Measurements from ENCODE around the gene FAM162B.
"Not testable (repeated sequence)": the region's sequence is repeated elsewhere in the genome, so short reads cannot be mapped to it uniquely, and the experiment has no call there.

The FAM162B gene

GRCh38 chr6:116764961-116765841 is at the start of gene FAM162B:
Gene FAM162B (minus strand): TSS chr6:116765719. CDS start chr6:116765576, 143 bp downstream.
- peak in 1 of 2 donors; percentile 0 for DNase-seq

DNA sequence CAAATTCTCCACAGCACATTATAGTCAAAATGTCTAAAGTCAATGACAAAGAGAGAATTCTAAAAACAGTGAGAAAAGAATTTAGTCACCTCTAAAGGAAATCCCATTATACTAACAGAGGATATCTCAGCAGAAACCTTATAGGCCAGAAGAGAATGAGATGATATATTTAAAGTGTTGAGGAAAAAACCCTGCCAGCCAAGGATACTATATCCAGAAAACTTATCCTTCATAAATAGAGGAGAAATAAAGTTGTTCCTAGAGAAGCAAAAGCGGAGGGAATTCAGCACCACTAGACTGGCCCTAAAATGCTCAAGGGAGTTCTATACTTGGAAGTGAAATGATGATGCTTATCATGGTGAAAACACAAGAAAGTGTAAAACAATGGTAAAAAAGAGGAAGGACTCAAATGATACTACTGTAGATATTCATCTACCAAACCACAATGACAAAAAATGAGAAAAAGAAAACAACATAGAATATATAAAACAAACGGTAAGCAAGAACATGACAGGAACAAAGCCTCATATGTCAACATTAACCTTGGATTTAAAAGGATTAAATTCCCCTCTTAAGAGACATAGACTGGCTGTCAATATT is 46.6 kb upstream of the FAM162B start:
- DNase-seq, result no peak

DNA sequence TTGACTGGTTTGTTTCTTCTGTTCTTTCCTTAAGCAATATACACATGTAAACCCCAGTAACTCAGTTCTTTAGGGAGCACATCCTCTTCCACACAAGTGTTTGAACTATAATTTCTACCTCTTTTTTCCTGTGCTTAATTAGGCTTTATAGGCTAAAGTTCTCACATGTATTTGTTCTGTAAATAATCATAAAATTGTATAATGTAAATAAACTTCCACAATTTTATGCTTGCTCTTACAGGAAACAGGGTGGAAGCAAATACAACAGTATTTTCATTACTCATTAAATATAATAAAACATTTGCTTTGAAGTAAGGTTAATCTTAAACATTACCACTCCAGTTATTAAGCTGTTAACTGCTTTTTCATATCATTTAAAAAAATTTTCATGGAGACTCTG is 36.5 kb upstream of the FAM162B start:
- DNase-seq, result no peak

DNA sequence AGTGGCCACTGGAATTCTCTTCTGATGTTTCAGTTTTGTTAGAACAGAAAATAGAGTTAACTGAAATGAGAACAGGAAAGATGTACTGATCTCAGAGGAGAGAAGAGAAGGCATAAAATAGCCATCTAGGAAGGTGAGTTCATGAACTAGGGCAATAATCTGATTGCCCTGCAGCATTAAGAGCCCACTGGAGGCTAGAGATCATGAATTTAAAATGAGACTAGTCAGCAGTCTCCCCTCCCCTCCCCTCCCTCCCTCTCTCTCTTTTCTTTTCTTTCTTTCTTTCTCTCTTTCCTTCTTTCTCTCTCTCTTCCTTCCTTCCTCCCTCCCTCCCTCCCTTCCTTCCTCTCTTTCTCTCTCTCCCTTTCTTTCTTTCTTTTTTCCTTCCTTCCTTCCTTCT is 34.4 kb upstream of the FAM162B start:
- DNase-seq, result no peak

DNA sequence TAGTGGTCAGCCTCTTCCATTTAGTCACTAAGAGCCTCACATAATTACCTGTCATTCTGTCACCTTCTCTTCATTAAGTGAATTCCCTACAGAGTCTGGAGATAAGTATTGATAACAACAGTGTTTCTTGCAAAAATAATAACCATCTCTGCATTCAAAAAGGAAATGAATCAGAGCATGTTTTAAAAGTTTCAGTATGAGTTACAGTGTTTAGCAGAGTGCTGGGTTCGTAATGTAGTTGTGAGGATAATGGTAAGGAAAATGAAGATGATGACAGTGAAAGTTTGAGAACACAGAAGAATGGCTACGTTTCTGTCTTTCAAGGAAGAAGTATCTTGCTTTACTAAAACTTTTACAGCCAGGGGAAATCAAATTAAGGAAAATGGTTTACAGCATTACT is 32.1 kb upstream of the FAM162B start:
- DNase-seq, result no peak

- no peak for DNase-seq
Observed at GRCh38 chr6:116793224-116793623, 27.7 kb upstream of the FAM162B start.

- DNase-seq, result no peak
Observed at GRCh38 chr6:116783852-116784251, 18.3 kb upstream of the FAM162B start.

GRCh38 chr6:116779573-116780164 is 14.2 kb upstream of the FAM162B start:
- DNase-seq, result no peak

DNA sequence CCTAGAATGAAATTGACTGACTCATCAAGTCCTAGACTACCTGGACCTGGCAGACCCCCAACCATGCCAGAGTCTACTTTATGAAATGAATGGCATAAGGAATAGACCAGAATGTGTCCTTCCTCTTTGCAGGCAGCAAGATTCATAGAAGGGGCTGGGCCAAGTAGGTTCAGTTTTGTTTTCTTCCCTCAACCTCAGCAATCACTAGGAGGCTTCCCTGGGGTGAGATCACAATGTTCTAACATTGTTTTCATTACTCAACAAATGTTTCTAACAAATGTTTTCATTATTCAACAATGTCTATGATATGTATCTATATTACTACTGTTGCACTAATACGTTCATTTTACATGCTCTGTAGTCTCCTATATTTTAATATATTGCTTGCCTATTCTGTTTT is 8.4 kb upstream of the FAM162B start:
- DNase-seq, result no peak

- no peak for DNase-seq
Observed at GRCh38 chr6:116772450-116772849, 6.9 kb upstream of the FAM162B start.

GRCh38 chr6:116767715-116768114 is 2.2 kb upstream of the FAM162B start:
- no peak for DNase-seq

DNA sequence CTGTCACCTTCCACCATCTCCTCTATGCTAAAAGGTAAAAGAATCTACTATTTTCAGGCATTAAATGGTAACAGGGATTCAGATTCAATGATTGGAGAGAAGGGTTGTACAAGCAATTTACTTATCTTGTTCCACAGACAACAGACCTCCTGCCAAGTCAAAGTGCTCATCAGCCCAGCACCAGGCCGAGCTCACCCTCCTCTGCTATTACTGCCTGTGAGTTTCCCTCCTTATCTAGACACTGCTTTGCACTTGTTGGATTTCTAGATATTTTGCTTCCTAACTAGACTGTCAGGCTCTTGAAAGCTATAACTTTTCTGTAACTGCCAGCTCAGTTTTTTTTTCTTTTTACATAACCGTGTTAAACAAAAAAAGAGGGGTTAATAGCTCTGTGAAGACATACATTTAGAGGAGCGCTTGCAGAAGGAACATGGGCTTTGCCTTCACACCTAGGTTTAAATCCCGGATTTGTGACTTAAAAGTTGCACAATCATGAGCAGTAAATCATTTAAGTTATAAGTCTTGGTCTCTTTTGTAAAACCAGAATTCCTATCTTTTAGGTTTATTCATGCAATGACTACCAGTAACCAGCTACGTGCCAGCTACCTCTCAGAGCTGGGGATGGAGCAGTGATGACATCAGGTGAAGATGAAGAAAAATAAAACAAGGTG is 1.1 kb upstream of the FAM162B start:
- no peak for DNase-seq

GRCh38 chr6:116764629-116764960 is 924 bp downstream of the FAM162B start:
- DNase-seq, result no peak

GRCh38 chr6:116763906-116764628 is 1.5 kb downstream of the FAM162B start:
- DNase-seq, result no peak

DNA sequence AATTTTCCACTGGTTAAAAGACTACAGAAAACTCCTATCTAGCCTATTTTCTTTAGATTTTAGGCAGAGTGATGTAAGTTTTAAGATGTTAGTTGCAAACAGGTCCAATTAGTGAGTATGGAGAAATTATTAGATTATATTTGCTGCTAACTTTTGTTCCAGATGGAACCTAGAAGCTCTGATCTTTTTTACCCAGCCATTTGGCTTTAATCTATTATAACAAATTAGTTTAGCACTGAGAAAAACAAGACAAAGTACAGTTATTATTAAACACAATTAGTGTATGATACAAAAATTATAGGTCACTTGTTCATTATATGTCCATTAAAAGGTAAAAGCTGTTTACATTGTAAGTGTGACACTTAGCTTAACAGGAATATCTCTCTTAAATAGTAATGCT is 2.5 kb downstream of the FAM162B start:
- no peak for DNase-seq

DNA sequence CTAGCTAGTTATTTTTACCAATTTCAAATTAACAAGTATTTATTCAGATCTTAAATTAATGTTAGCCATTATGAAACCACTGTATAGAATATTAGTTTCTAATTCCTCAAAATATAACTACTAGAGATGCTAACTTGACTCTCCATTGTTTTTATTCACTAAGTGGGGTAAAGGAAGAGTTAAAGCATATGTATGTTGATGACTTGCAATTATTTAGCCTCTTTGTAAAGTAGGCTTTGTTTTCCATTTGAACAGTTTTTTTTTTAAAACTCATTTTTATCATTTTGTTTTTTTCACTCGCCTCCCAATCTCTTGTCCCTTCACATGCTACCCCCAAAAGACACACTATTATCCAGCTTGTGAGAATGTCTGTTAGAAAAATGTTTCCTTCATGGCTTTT is 3.3 kb downstream of the FAM162B start:
- DNase-seq, result no peak

DNA sequence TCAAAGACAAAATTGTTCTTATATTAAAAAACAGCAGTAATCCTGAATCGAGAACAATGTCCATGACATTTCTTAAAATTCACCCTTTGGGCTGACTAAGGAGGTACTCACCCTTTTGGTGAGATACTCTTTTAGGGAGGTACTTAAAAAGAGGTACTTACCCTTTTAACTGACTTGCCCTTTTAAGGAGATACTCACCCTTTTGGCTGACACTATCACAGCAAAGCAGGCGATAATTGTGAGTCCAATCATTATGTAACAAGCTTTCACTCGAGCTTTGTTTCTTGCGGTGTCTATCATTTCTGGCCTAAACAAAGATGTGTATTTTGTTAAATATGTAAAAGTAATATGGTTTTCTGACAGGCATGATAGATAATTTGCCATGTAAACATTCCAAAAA is 3.7 kb downstream of the FAM162B start:
- no peak for DNase-seq

GRCh38 chr6:116745176-116745575 is 20.3 kb downstream of the FAM162B start:
- no peak for DNase-seq

DNA sequence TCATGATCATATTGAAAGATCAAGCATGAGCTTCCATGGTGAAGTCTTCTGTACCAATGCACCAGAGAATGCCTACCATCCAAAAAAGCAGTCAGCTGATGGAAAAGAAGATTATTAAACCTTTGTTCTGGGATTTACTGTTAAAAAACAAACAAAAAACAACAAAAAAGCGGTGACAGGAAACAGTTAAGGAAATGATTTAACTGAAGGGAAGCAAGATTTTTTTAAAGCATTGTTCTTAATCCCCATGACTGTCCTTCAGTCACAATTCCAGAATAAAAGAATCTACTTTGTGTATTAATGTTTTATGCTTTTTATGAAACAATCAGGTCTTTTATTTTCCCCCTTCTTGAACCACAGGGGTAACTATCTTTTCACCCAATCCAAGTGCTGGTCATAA is 23.9 kb downstream of the FAM162B start:
- no peak for DNase-seq

GRCh38 chr6:116740486-116740885 is 25.0 kb downstream of the FAM162B start:
- not testable (repeated sequence) for DNase-seq

DNA sequence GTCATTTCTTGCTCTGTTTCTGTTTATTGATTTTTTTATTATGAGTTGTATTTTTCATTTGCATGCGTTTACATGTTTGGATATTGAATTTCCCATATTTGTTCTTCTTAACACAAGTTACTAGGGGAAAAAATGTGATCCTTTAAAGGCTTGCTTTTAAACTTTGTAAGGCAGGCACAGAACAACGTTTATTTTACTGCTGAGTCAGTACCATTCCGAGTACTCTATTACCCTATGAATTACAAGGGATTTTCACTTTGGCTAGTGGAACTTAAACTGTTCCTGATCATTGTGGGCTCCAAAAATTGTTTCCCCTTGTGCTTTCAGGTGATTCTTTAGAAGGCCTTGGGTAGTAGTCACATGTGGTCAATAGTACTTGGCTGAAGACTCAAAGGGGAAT is 28.5 kb downstream of the FAM162B start:
- no peak for DNase-seq

- DNase-seq, result no peak
Observed at GRCh38 chr6:116730513-116730912, 35.0 kb downstream of the FAM162B start.

- DNase-seq, result no peak
Observed at GRCh38 chr6:116726947-116727346, 38.6 kb downstream of the FAM162B start.
